ENCODE measurements around the gene SRC.

DNA sequence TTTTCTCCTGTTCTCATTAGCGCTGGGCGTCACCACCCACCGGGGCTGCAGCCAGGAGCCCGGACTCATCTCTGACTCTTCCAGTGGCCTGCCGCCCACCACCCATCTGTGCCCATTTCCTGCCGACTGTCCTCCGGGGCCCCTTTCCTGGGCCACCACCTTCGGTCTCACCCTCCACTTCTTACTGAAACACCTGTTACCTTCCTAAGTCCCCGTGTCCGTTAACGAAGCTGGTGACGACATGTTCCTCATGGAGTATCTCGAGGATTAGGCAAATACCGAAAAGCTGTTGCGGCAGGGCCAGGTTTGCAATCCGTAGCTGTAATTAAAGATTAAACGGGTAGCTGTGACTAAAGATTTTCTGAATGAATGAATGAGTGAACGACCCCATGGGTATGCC lies 80.2 kb downstream of the SRC start:
- TF ChIP-seq, protein P1, sequence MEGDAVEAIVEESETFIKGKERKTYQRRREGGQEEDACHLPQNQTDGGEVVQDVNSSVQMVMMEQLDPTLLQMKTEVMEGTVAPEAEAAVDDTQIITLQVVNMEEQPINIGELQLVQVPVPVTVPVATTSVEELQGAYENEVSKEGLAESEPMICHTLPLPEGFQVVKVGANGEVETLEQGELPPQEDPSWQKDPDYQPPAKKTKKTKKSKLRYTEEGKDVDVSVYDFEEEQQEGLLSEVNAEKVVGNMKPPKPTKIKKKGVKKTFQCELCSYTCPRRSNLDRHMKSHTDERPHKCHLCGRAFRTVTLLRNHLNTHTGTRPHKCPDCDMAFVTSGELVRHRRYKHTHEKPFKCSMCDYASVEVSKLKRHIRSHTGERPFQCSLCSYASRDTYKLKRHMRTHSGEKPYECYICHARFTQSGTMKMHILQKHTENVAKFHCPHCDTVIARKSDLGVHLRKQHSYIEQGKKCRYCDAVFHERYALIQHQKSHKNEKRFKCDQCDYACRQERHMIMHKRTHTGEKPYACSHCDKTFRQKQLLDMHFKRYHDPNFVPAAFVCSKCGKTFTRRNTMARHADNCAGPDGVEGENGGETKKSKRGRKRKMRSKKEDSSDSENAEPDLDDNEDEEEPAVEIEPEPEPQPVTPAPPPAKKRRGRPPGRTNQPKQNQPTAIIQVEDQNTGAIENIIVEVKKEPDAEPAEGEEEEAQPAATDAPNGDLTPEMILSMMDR (IDR thresholded peaks at IDR 0.05) = no peak
- TF ChIP-seq POLR2AphosphoS5 (IDR thresholded peaks at IDR 0.05) (no peak), EP300 (IDR thresholded peaks at IDR 0.05) (no peak), POLR2A (IDR thresholded peaks at IDR 0.05; ENCODE audit: low read depth) (no peak)

All from esophagus muscularis mucosa (tissue), 4 donors.